HG02943 (cell line): Measurements from ENCODE around the gene SRD5A2.

Experiments used
- ATAC-seq: cut with Tn5 transposase; IDR thresholded peaks from one replicate; pipeline ENCODE4 v1.9.1; 2021; ENCODE audit warnings: mild to moderate bottlenecking, low read depth, moderate library complexity; ENCODE audit not compliant: unreplicated experiment

Gene SRD5A2

DNA sequence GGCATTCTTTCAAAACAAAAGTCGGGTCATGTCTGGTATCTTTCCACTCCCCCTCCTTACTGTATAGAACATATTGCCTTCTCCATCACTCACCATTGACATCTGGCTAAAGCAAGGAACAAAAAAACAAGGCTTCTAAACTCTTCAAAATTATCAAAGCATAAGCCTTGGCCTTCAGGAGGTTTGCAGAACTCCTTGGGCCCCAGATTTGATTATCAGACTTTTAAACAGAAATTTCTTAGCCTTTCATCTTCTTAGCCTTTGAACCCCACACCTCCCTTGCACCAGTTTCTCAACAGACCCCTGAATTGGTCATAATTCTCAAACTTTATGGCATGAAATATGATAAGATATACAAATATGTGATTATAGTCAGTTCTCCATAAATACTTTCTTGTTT lies 106.4 kb downstream of the SRD5A2 start:
- no peak for ATAC-seq
